Aorta (tissue), 5 donors: Measurements from ENCODE around the gene VEGFC. TPM values are rescaled to one million over a fixed set of nuclear protein-coding genes. Genes with fewer than 3 reads are reported as not detected.

Source experiments
- ATAC-seq: fragments of 200-7000 bp; cut with Tn5 transposase; one replicate; pipeline ENCODE4 v1.9.1; 2022; ENCODE audit warnings: moderate library complexity; ENCODE audit not compliant: low FRiP score
- DNase-seq, 2 donors: peaks; one replicate each; pipeline ENCODE4 v3.0.0-alpha.2; 2020
- H3K27ac ChIP-seq, 2 donors: one replicate each; pipeline ENCODE4 v1.5.1; 2013; ENCODE audit warnings: low read length in 2 of 2, mild to moderate bottlenecking in 2 of 2, moderate library complexity in 2 of 2, control low read depth in 1 of 2, inconsistent platforms in 1 of 2, low read depth in 1 of 2
- H3K27me3 ChIP-seq, 2 donors: one replicate each; pipeline ENCODE4 v1.6.1; 2013; ENCODE audit warnings: control low read depth in 1 of 2, low read length in 1 of 2, mild to moderate bottlenecking in 1 of 2, moderate library complexity in 1 of 2; ENCODE audit not compliant: insufficient read depth in 2 of 2, control insufficient read depth in 1 of 2
- H3K36me3 ChIP-seq, 2 donors: one replicate each; pipeline ENCODE4 v1.6.1; 2013; ENCODE audit warnings: control low read depth in 1 of 2, low read length in 1 of 2, mild to moderate bottlenecking in 1 of 2; ENCODE audit not compliant: insufficient read depth in 2 of 2, control insufficient read depth in 1 of 2
- H3K4me1 ChIP-seq, 2 donors: one replicate each; pipeline ENCODE4 v1.6.1; 2013; ENCODE audit warnings: low read length in 2 of 2, control low read depth in 1 of 2, mild to moderate bottlenecking in 1 of 2, moderate library complexity in 1 of 2; ENCODE audit not compliant: insufficient read depth in 2 of 2, control insufficient read depth in 1 of 2
- H3K4me3 ChIP-seq, 2 donors: one replicate each; pipeline ENCODE4 v1.5.1; 2013; ENCODE audit warnings: low read length in 2 of 2, control low read depth in 1 of 2, mild to moderate bottlenecking in 1 of 2
- H3K9me3 ChIP-seq: one replicate; pipeline ENCODE4 v1.6.1; 2013; ENCODE audit warnings: mild to moderate bottlenecking, low read length; ENCODE audit not compliant: control insufficient read depth
- WGBS, 2 donors: extraction: QIAGEN DNeasy Blood & Tissue Kit; methylation state at CpG; one replicate each; pipeline ENCODE4 v1.1.7; 2013; 5-methylcytosine and 5-hydroxymethylcytosine counted together
- intact Hi-C, 2 donors: fragments of 100-400 bp; cut with DNase I; formaldehyde crosslinking; loops; one replicate each; pipeline versions ENCODE4 v1.14.2 to v1.15.0; 2022
- long read RNA-seq, 2 donors: library from polyadenylated mRNA; unstranded; transcript quantifications; one replicate each; pipeline ENCODE4 v2.0.0, GENCODE V29; 2020 to 2021
- polyA plus RNA-seq, 2 donors: library from polyadenylated mRNA; stranded (reverse); fragments of 200-250 nt; gene quantifications; one replicate each; pipeline ENCODE4 v1.2.3, GENCODE V29; 2013
- total RNA-seq, 2 donors: library from RNA; stranded (reverse); fragmentation: NEBNext Ultra II Directional; extraction: Animal tissue kit (Norgen Biotek cat#: 25700); gene quantifications; one replicate each; pipeline ENCODE4 v1.2.1, GENCODE V29; 2021
- donor health status: healthy with polysubstance abuse.
- donor health status: Bipolar disorder and iron deficiency.
- donor health status: DM: no; HTN: no; CAD: no.
- donor health status: DM: no; HTN: no; CAD: no.
- donor health status: DM: yes; HTN: yes; CAD: no.

The VEGFC gene, protein sequence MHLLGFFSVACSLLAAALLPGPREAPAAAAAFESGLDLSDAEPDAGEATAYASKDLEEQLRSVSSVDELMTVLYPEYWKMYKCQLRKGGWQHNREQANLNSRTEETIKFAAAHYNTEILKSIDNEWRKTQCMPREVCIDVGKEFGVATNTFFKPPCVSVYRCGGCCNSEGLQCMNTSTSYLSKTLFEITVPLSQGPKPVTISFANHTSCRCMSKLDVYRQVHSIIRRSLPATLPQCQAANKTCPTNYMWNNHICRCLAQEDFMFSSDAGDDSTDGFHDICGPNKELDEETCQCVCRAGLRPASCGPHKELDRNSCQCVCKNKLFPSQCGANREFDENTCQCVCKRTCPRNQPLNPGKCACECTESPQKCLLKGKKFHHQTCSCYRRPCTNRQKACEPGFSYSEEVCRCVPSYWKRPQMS
- 10 to 100 TPM; 20.2 to 25.3 TPM for total RNA-seq
- under 1 TPM in 1 of 2 donors, not detected in 1; 0.59 TPM for polyA plus RNA-seq
- long read RNA-seq, donor 1, partial matches to known transcripts = 11 of 17 reads
- long read RNA-seq, donor 1, other reads (novel, unspliced or antisense) = 6 of 17 reads
- long read RNA-seq, donor 2, partial matches to known transcripts = 0 of 5 reads
- long read RNA-seq, donor 2, other reads (novel, unspliced or antisense) = 3 of 5 reads

DNA sequence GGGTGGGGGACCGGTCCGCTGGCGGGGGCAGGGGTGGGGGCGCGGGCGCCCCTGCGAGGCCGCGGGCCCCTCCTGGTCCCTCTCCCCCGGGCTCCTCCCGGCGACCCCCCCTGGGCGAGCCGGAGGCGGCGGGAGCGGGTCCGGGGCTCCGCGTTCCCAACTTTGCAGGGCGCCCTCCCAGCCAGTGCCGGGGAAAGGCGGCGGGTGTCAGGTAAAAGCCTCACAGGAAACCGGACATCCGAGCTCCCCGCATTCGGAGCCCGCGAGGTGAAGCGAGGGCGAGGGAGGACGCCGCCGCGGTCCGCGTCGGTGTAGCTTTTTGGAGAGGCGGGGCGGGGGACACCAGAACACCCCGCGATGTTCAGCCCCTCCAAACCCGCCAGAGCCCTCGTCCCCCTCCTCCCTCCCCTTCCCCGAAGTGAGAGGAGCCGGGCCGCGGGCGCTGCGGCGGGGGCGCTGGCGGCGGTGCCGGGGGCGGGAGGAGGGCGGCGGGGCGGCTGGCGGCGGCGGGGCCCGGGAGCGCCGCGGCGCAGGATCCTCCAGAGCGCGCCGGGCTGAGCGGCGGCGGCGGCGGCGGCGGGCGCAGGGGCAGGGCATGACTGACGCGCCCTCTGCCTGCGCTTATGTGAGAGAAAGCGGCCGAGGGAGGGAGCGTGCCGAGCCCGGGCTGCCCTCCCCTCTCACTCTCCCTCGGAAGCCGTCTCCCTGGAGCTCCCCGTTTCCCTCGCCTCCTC, at the start of gene VEGFC:
Gene VEGFC, minus strand, starts transcription at position 597 of the 734 bp plus-strand sequence. CDS start 611 bp downstream, outside the sequence.
- Histone ChIP-seq H3K4me1 (no peaks in the 10 kb centered on the region), H3K27ac (no peak within 1 kb of the TSS), H3K4me3 (peak within 1 kb of the TSS; percentile 79 to 96), H3K9me3 (no peaks in the 10 kb centered on the region), H3K36me3 (no peaks in the 10 kb centered on the region), H3K27me3 (no peaks in the 10 kb centered on the region)
- WGBS, 2 donors = 0 to 1% methylated on average over 45 to 91 of the region's 91 CpGs
- DNase-seq (peak; percentile 61 to 85), ATAC-seq (peak; percentile 83)
- intact Hi-C loops = loop anchor here in 1 of 2 donors (5.0 kb wide), 1 partner anchor 255 kb away; no protein-coding TSS in a partner anchor

DNA sequence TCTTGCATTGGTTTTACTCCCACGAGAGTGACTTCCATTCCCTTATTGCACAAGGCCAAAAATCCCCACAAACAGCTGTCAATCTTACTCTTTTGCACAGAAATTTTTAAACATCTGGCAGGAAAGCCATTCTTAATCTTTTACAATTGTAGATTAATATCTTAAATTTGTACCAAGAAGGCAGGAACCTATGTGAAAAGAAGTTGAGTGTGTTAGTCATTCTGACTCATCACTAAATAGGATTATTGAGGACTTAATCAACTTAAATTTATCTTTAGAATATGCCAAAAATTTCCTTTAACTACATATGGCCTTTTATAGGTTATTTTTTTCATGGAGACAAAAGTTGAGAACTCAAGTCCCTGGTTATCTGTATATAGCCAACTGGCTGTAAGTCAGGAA, 49.0 kb upstream of the VEGFC start:
- 71 to 80% methylated on average over 1 of the region's 1 CpG for WGBS, 2 donors
- intact Hi-C loops = no loop called here
- H3K4me1 ChIP-seq = no peaks in the 10 kb centered on the region
- DNase-seq (no peak), ATAC-seq (no peak)
- H3K36me3 ChIP-seq = no peaks in the 10 kb centered on the region
- H3K27me3 ChIP-seq = no peaks in the 10 kb centered on the region
- no peak overlapping the region for H3K27ac ChIP-seq
- H3K4me3 ChIP-seq = no peak overlapping the region
- no peaks in the 10 kb centered on the region for H3K9me3 ChIP-seq

DNA sequence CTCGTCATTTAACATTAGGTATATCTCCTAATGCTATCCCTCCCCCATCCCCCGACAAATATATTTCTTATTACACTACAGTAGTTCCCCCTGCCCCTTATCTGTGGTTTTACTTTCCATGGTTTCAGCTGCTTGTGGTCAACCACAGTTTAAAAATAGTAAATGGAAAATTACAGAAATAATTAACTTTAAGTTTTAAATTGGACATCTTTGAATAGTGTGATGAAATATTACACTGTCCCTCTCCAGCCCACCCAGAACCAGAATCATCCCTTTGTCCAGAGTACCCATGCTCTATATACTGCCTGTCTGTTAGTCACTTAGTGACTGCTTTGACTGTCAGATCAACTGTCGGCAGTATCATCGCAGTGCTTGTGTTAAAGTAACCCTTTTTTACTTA, 47.4 kb upstream of the VEGFC start:
- intact Hi-C loops = no loop called here
- WGBS, 2 donors = 69 to 86% methylated on average over 4 of the region's 4 CpGs
- H3K4me1 ChIP-seq = no peaks in the 10 kb centered on the region
- no peak overlapping the region for H3K4me3 ChIP-seq
- no peak overlapping the region for H3K27ac ChIP-seq
- no peaks in the 10 kb centered on the region for H3K9me3 ChIP-seq
- DNase-seq (no peak), ATAC-seq (no peak)
- H3K27me3 ChIP-seq = no peaks in the 10 kb centered on the region
- no peaks in the 10 kb centered on the region for H3K36me3 ChIP-seq

DNA sequence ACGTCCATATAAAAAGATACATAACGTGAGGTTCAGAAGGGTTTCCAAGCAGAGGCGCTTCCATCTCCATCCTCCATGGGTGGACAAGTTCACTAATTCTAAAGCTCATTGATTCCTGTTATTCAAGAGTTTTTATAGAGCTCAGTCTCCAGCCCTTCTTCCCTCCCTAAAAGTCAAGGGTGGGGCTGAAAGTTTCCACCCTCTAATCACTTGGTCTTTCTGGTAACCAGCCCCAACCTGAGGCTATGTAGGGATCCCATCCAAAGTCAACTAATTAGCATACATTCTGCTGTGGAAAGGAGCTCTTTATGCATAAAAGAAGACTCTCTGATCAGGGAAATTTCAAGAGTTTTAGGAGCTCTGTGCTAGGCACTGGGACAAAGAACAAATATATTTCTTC, 46.9 kb upstream of the VEGFC start:
- H3K27me3 ChIP-seq = no peaks in the 10 kb centered on the region
- no peaks in the 10 kb centered on the region for H3K36me3 ChIP-seq
- intact Hi-C loops = no loop called here
- no peak overlapping the region for H3K27ac ChIP-seq
- H3K9me3 ChIP-seq = no peaks in the 10 kb centered on the region
- H3K4me3 ChIP-seq = no peak overlapping the region
- H3K4me1 ChIP-seq = no peaks in the 10 kb centered on the region
- WGBS, 2 donors = 93 to 94% methylated on average over 3 of the region's 3 CpGs
- no peak for ATAC-seq
- DNase-seq = no peak

DNA sequence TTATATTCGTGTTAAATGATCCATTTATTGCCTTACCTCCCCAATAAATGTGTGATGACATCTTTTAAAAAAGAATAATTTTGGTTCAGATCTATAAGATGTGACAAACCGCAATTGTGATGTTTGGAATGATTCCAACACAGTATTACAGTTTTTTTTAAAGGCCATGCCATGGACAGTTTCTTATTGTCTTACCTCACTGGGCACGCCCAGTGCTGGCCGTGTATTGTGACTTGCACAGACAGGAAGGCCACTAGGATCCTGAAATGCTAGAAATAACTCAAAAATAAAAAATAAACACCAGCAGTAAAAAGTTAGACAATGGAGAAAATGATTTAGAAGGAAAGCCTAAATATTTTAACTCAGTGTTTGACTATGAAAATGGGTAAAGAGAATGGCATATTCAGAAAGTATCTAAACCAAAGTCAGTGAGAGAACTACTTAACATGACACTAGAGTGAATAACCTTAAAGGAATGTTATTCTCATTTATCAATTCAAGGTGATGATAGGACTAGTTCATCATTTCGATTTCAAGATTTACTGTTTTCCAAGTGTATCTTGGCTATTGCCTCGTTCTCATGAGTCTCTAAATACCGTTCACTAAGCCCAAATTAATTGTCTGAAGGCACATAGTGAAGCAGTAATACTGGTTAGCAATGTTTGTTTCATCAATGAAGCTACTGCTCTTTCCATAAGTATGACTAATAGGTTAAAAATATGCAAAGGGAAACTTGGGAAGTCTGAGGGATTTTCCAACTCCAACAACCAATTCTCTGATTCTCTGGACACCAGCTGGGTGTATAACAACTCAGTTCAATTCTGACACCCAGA, 46.1 kb upstream of the VEGFC start:
- 67 to 71% methylated on average over 7 of the region's 7 CpGs for WGBS, 2 donors
- no peak for ATAC-seq

DNA sequence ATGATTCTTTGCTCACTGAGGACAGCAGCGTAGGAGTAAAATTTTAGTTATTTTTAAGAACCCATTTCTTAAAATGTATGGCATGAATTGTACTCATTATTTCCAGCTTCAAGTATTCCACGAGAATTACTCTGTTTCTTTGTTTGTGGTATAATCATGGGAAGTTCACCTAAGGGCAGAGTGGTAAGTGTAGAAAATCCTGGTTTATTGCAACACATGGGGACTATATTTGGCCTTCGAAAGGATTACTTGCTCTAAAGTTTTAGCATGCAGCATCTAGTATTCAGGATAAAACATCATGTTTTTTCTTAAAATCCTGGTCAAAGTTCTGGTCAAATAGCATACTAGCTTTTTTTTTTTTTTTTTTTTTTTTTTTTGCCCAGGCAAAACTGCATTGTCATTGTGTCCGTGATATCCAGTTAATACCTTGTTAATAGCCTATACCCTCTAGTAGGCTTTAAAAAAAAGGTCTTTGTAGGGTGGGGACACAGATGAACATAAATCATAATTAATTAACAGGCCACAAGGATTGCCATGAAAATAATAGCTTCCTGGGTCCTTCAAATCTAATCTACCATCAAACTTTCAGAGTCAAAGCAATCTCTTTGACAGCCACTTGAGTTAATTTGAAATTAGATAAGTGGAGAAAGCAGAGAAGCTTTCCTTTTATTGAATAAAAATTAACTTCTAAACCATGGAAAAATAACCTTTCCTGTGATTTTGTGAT, 44.6 kb upstream of the VEGFC start:
- Histone ChIP-seq H3K4me3 (no peak overlapping the region), H3K27ac (no peak overlapping the region), H3K36me3 (no peaks in the 10 kb centered on the region), H3K27me3 (no peaks in the 10 kb centered on the region), H3K9me3 (no peaks in the 10 kb centered on the region), H3K4me1 (no peaks in the 10 kb centered on the region)
- DNase-seq = no peak
- ATAC-seq = no peak
- intact Hi-C loops = no loop called here
- 66 to 76% methylated on average over 4 of the region's 4 CpGs for WGBS, 2 donors

More for the DNA sequence above, 46.1 kb upstream of the VEGFC start:
- intact Hi-C loops = no loop called here
- Histone ChIP-seq H3K27me3 (no peaks in the 10 kb centered on the region), H3K36me3 (no peaks in the 10 kb centered on the region), H3K4me3 (no peak overlapping the region), H3K9me3 (no peaks in the 10 kb centered on the region), H3K4me1 (no peaks in the 10 kb centered on the region), H3K27ac (no peak overlapping the region)
- DNase-seq = no peak

DNA sequence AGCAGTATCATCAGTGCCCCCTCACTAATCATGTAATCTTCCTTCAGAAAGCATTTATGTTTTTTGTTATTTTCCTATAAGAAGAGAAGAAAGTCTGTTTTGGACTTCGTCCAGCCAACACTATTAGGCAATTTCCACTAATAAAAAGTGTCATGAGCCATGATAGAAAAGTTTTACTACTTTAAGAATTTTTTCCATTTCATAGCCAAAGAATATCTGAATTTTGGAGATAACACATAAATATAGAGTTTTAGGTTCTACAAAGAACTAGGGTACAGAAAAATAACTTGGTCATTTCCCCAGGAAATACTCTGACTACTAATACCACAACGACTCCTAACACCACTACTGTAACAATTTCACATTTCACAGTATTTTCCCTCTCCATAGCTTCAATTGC, 41.8 kb upstream of the VEGFC start:
- Histone ChIP-seq H3K27ac (no peak overlapping the region), H3K27me3 (no peaks in the 10 kb centered on the region), H3K4me3 (no peak overlapping the region), H3K4me1 (no peaks in the 10 kb centered on the region), H3K36me3 (no peaks in the 10 kb centered on the region), H3K9me3 (no peaks in the 10 kb centered on the region)
- 66 to 67% methylated on average over 2 of the region's 2 CpGs for WGBS, 2 donors
- no peak for DNase-seq
- no peak for ATAC-seq
- intact Hi-C loops = no loop called here
